Activated naive CD4-positive, alpha-beta T cell treated with anti-CD3 and anti-CD28 coated beads, Interleukin-2, amount 50 U/mL, for 16 hours (primary cell): Measurements from ENCODE around the gene TVP23B.
"Not testable (repeated sequence)": the region's sequence is repeated elsewhere in the genome, so short reads cannot be mapped to it uniquely, and the experiment has no call there.

ENCODE experiments used
- DNase-seq: peaks from one replicate; pipeline ENCODE4 v3.0.0-alpha.2; 2020

TVP23B gene

DNA sequence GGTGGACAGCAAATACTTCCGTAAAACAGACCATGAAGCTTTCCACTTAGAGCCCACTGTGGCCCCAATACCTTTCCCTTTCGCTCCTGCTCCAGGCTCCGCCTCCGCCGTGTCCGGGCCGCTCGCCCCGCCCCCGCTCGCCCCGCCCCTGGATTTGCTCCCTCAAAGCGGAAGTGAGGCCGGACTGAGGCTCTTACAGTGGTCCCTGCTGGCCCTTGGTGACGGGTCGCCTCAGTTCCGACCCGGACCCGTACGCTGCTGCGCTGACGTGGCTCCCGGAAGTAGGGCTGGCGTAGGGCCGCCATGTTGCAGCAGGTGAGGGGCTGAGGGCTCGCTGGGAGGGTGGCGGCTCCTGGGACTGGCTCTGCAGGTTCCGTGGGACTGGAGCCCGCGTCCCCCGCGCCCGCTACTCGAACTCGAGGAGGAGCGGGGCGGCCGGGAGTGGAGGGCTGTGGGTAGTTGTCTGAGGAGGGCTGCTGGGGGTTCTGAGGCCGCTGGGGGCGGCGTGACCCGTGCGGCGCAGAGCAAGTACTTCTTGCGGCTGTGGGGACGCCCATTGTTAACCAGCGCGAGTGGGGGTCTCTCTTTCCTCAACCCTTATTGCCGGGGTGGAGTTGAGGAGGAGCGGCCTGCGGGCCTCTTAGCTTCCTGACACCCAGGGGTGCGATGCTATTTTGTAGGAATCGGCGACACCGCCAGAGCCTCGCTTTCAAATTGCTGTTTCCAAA is at the start of gene TVP23B:
Gene TVP23B, plus strand, starts transcription at position 193 of the 728 bp plus-strand sequence. Its CDS starts 111 bp downstream, at position 304.
- DNase-seq: peak; percentile 97

GRCh38 chr17:18732438-18732837 is 48.5 kb upstream of the TVP23B start:
- not testable (repeated sequence) for DNase-seq

GRCh38 chr17:18733350-18733749 is 47.6 kb upstream of the TVP23B start:
- not testable (repeated sequence) for DNase-seq

DNA sequence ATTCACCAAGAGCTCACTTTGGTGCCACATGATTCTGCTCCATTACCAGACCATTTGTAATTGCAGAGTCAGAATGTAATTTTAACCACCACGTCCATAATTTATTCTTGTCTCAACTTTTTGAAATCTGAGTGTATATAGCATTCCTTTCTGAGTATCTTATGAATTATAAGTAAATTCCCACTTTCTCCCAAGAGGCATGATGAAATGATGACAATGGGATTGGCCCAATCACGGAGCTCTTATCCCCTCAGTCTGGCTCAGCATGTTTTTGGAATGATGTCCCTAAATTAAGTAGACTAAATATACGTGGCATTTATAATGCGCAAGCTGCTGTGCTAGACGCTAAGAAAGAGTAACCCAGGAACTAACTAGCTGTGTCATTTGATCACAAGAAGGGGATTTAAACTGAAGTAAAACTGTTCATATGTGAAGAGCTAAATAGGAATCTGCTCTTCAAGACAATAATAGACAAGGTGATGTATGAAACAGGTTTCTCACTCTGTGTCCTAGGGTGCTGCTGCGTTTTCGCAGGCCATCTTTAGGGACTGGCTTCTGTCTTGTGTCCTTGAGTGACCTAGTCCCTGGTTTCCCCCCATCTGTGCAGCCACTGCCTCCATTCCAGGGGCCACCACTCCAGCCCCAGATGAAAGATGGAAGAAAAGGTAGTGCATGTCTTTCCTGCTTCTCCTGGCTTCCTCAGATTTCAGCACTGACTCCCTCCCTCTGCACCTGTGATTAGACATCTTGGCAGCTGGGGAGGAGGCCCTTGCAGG is 41.2 kb upstream of the TVP23B start:
- DNase-seq: not testable (repeated sequence)

DNA sequence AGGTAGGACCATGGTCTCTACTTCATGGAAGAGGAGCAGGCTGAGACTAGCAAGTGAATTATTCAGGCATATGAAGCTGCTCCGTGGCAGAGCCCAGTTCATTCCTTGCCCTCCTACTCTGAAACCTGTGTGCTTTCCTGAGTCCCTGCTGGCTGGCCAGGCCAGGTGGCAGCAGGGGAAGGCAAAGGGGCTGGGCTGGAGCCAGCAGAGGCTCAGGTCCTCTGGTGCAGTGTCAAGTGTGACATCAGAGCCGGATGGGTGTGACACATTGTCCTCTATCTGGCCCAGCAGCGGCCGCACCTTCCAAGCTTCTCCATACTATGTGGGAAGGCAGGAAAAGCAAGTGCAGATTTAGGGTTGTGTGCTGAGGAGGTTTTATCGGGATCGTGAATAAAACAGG is 39.8 kb upstream of the TVP23B start:
- not testable (repeated sequence) for DNase-seq

DNA sequence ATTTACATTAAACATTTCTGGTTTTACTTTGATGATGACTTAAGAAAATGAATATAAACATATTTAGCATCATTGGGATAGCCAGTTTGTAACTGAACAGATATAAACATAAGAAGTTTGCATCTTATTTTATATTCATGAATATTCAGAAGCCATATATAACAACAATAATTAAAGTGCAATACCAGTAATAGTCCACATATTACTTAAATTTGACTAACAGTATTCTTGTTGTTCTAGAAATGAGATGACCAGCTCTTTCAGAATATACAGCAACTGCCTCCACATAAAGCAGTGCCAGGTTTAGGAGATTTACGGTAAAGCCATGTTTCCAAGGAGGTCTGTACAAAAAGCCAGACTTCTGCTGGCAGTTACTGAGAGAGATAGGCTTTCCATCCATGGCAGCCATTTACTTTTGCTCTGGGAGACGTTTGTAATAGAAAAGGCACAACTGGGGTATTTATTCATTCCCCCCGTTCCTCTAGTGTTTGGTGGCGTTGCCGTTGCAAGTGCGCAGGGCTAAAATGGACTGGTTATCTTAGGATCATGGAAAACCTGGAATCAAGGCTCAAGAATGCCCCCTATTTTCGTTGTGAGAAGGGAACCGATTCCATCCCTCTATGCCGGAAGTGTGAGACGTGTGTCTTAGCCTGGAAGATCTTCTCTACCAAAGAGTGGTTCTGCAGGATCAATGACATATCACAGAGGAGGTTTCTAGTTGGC is 37.1 kb upstream of the TVP23B start, which contains the start of gene FBXW10:
Gene FBXW10, plus strand, starts transcription at position 356 of the 723 bp plus-strand sequence. Its CDS starts 191 bp downstream, at position 547.
- not testable (repeated sequence) for DNase-seq

GRCh38 chr17:18744726-18745125 is 36.3 kb upstream of the TVP23B start:
- not testable (repeated sequence) for DNase-seq

GRCh38 chr17:18746551-18746950 is 34.4 kb upstream of the TVP23B start:
- not testable (repeated sequence) for DNase-seq

DNA sequence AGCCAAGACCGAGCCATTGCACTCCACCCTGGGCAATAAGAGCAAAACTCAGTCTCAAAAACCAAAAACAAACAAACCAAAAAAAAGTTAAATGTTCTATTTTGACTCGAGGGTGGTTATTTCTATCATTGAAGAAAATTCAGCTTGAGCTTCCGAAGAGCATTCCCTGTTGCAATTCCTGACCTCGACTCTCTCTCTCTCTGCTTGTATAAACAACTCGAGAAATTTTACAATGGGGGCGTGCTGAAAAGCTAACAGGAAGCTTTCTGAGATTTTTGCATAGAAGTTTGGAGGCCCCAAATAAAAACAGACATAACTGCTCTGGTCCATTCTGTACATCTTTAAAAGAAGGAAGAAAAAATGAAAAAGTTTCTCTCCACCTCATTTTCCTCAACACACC is 33.5 kb upstream of the TVP23B start:
- not testable (repeated sequence) for DNase-seq

DNA sequence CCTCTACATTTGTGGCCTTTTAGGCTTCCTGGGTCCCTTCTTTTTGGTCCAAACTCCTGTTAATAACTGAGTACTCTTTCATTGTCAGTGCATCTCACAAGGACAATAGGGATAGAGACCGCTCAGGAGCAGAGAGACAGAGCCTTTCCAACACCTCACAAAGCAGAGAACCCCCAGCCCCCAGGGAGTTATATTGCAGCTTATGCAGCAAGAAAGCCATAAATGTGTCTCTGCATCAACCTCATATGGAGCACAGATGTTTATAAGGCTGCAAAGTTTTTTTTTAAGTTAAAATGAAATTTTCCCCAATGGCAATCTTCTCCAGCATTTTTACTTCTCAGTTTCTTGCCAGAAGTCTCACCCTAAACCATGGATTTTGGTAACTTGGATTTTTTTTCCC is 30.7 kb upstream of the TVP23B start:
- DNase-seq: not testable (repeated sequence)

DNA sequence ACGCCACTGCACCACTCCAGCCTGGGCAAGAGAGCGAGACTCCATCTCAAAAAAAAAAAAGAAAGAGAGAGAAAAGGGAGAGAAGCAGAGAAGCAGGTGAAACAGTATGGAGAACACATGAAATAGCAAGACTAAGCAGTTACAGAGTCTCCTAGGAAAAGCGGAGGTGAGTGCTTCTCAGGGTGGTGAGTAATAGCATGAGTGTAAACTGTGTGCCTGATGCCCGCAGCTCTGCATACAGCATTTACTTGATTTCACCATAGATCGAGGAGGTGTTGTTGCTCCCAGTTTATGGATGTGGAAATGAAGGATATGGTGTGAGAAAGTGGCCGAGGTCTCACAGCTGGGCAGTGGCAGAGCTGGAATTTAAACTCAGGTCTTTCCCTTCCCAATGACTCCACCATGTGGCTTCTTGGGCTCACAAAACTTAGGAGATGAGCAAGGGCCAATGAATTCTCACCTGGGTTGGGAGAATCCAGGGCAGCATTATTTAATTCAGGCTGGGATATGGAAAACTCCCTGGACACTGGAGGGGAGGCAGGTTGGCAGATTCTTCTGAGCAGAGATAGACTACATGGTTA is 27.1 kb upstream of the TVP23B start:
- not testable (repeated sequence) for DNase-seq

- DNase-seq: not testable (repeated sequence)
Measured at GRCh38 chr17:18755969-18756368, 25.0 kb upstream of the TVP23B start.

GRCh38 chr17:18757368-18758044 is 23.5 kb upstream of the TVP23B start:
- not testable (repeated sequence) for DNase-seq

- not testable (repeated sequence) for DNase-seq
Measured at GRCh38 chr17:18758344-18758743, 22.6 kb upstream of the TVP23B start.

DNA sequence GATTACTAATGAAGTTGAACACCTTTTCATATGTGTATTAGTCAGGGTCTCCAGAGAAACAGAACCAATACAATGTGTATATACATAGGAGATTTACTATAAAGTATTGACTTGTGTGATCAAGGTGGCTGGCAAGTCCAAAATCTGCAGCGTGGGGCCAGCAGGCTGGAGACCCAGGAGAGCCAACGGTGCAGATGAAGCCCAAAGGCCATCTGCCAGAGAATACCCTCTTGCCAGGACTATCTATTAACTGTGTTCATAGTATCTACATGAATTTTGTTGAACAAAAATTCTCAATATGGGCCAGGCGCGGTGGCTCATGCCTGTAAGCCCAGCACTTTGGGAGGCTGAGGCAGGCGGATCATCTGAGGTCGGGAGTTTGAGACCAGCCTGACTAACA is 20.8 kb upstream of the TVP23B start:
- DNase-seq: not testable (repeated sequence)

DNA sequence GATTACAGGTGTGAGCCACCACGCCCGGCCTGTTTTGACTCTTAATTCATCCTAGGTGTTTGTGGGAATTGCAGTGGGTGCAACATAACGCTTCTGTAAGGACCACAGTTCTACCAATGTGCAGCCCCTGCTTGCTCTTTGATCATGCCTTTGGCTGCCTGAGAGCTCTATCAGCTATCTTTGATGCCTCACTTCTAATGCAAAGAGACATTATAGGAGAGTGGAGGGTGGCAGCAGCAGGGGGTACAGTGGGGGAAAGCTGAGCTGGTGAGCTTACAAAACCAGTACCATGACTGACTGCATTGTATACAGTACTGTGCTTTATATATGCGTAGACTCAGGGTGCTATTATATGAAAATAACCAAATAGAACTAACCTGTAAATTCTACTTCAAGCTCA is 10.4 kb upstream of the TVP23B start:
- not testable (repeated sequence) for DNase-seq

- not testable (repeated sequence) for DNase-seq
Measured at GRCh38 chr17:18771066-18771465, 9.9 kb upstream of the TVP23B start.

GRCh38 chr17:18772471-18772870 is 8.5 kb upstream of the TVP23B start:
- DNase-seq: no peak

- not testable (repeated sequence) for DNase-seq
Measured at GRCh38 chr17:18781805-18782204, 822 bp downstream of the TVP23B start.

DNA sequence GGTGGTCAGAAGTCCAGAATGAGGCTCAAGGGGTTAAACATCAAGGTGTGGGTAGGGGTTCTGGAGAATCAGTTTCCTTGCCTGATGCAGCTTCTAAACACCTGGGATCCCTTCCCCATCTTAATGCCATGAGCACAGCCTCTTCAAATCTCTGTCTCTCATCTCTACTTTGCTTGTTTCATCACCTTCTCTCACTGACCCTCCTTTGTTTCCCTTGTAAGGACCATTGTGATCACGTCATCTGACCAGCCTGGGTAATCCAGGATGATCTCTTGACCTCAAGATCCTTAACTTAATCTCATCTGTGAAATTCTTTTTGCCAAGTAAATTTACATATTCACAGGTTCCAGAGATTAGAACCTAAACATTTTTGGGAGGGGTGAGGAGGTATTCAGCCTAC is 5.0 kb downstream of the TVP23B start:
- DNase-seq: not testable (repeated sequence)

GRCh38 chr17:18786890-18787289 is 5.9 kb downstream of the TVP23B start:
- not testable (repeated sequence) for DNase-seq

DNA sequence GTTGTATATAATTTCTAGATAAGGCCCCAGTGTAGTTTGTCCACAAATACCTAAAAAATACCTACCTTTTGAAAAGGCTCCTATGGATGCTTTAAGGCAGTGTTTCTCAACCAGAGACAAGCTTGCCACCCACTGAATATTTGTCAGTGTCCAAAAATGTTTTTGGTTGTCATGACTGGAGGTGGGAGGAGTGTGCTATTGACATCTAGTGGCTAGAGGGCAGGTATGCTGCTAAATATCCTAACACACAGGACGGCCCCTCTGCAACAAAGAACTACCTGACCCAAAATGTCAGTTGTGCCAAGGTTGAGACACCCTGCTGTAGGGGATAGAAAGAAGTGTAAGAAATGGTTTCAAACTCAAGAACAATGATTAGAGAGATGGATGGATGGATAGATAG is 10.4 kb downstream of the TVP23B start:
- DNase-seq: not testable (repeated sequence)
